Panc1 (cell line): ENCODE results near the gene KCNMA1.

ENCODE experiments used
- CTCF ChIP-seq: fragments of 450-650 bp; IDR thresholded peaks from 2 replicates; pipeline ENCODE4 v1.5.1; 2017; ENCODE audit warnings: mild to moderate bottlenecking
- POLR2AphosphoS5 ChIP-seq: IDR thresholded peaks from 2 replicates; pipeline ENCODE4 v1.6.1; 2012; ENCODE audit warnings: mild to moderate bottlenecking, low read depth, low read length, moderate library complexity
- REST ChIP-seq, 2 experiments: IDR thresholded peaks; 2 replicates each; pipeline ENCODE4 v1.6.1; 2011 to 2012; ENCODE audit warnings: low read depth in 2 of 2, control low read depth in 1 of 2, low read length in 1 of 2, mild to moderate bottlenecking in 1 of 2, moderate library complexity in 1 of 2; ENCODE audit not compliant: insufficient read depth in 1 of 2
- SIN3A ChIP-seq: IDR thresholded peaks from 2 replicates; pipeline ENCODE4 v1.6.1; 2012; ENCODE audit warnings: low read depth, mild to moderate bottlenecking, low read length, moderate library complexity, borderline replicate concordance; ENCODE audit not compliant: insufficient read depth
- TCF7L2 ChIP-seq: IDR thresholded peaks from 2 replicates; pipeline ENCODE4 v1.6.1; 2011; ENCODE audit warnings: mild to moderate bottlenecking, low read depth, low read length, inconsistent platforms

GRCh38 chr10:77219046-77219445 lies 418.6 kb downstream of the KCNMA1 start:
- no peak for TF ChIP-seq CTCF
- TF ChIP-seq TCF7L2 = no peak
- TF ChIP-seq POLR2AphosphoS5 = no peak
- no peak for TF ChIP-seq SIN3A
- TF ChIP-seq REST (IDR thresholded peaks at IDR 0.05; ENCODE audit: insufficient read depth in 1 of 2, low read depth in 2 of 2, low read length in 1 of 2) = no peak
